HG03108 (cell line): ENCODE data around the gene ORAI1.
"Not testable (repeated sequence)": the region's sequence is repeated elsewhere in the genome, so short reads cannot be mapped to it uniquely, and the experiment has no call there.

Experiments used
- ATAC-seq: cut with Tn5 transposase; IDR thresholded peaks from one replicate; pipeline ENCODE4 v1.9.1; 2021; ENCODE audit warnings: moderate library complexity; ENCODE audit not compliant: unreplicated experiment

Gene ORAI1

GRCh38 chr12:121626087-121626852, at the start of gene ORAI1:
TSS of gene ORAI1 (plus strand) at chr12:121626530.
- ATAC-seq = peak; percentile 66

DNA sequence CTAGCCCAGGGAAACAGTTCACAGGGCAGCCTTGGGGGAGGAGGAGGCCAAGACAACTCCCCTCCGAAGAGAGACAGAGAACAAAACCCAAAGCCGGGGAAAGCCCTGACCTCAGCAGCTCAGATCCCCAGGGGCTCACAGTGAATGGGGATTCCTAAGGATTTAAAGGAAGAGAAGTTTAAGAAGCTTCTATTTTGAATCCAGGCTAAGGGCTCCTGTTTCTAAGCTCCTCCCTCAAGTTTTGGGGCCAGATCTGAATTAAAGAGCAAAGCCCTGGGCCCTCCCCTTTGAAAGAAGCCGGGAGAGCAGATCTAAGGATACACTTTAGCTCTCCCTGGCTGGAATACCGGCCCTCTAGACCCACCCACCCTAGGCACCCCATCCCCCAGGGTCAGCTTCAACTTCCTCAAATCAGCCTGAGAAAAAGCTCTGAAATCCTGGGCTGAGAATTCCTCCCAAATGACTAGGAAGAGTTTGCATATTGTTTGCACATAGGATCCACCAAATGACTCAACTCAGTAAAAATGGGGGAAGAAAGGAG, 49.4 kb upstream of the ORAI1 start:
- no peak for ATAC-seq

- no peak for ATAC-seq
Observed at GRCh38 chr12:121577443-121578180, 48.7 kb upstream of the ORAI1 start.

- ATAC-seq = no peak
Observed at GRCh38 chr12:121578230-121579189, 47.8 kb upstream of the ORAI1 start.

DNA sequence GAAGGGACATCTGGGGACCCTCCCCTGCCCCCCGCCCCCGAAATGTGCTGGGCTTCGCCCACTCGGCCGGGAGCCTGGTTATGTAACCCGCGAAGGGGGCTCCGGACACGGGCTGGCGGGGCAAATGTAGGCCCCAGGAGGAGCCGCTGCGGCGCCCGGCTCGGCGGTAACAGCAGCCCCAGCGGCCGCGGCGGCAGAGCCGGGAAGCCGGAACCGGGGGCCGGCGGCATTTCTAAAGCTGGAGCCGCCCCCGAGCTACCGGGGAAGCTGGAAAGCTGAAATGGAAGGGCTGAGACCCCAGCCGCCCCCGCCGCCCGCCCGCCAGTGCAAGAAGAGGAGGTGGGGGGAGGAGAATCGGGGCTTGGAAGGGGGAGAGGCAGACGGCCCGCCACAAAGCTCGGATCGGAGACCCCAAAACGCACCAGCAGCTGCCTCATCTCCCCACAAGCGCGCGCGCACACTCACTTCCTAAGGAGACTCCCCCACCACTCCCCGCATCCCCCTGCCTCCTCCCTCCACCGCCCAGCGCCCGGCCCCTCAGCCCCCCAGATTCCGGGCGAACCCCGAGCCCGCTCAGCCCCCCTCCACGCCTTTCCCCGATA, 47.0 kb upstream of the ORAI1 start:
- no peak for ATAC-seq

DNA sequence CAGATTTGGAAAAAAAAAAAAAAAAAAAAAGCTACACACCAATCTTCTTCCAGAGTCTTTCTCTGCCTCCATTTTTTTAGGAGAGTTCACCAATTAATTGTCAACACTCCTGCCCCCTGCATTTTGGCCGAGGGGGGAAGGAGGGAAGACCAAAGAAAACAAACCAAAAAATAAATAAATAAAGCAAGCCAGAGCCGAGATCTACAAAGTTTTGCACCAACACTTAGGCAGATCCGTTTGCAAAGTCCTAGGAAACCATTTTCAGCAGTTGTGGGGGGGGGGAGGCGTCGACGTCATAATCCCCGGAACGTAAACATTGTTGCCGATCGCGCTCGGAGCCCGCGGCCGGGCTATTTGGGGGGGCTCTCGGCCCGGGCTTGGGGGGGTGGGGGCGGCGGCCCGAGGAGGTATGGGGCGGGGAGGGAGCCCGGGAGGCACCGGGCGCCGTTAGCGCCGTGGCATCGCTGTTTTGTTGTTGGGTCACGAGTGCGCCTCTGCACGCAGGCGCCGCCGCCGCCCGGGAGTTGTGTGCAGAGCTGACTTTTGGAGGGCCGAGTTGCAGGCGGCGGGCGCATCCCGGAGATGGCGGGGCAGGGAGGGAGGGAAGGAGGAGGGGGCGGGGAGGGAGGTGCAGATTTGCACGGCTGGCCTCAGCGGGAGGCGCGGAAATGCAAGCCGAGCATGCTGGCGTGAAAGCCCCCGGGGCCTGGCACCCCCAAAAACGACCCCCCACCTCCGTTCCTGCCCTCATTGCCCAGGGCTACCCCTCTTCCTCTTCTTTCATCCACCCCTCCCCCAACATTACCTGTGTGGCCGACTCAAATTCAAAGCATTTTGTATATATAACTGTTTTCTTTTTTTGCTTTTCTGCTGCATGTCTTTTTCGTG, 46.1 kb upstream of the ORAI1 start:
- no peak for ATAC-seq

- ATAC-seq = no peak
Observed at GRCh38 chr12:121580959-121581685, 45.2 kb upstream of the ORAI1 start, which contains the start of gene KDM2B. TSS of gene KDM2B (minus strand) at chr12:121581023. CDS start at chr12:121580911, 112 bp downstream.

- ATAC-seq = no peak
Observed at GRCh38 chr12:121581686-121582429, 44.5 kb upstream of the ORAI1 start.

DNA sequence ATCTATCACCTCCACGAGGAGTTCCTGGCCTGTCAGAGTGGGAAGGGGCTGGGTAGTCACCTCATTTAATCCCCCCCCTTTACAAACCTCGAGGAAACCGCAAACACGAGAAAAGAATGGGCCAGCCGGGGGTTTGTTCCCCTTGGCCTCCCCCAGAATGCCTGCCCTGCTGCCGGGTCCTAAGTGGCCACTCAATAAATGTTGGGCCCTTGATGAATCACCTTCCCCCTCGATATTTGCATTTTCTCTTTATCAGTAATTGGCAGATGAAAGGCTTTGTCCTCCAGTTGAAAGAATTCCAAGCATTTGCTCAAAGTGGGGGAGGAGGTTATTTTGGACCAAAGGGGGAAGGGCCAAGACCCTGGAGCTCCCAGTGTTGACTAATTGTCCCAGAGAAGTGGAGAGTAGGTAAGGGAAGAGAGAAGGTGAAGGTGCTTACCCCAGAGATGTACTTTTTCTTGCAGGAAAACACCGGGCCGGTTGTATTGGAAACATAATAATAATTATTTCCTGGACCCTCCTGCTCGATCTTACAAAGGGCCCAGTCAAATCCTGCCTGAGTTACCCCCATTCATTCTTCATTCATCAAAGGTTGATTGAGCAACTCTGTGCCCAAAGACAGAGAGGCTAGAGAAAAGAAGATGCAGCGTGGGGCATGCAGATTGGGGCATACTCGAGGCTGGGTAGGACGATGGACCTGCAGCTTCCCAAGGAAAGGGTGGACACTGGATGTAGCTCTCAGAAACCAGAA, 43.6 kb upstream of the ORAI1 start:
- no peak for ATAC-seq

DNA sequence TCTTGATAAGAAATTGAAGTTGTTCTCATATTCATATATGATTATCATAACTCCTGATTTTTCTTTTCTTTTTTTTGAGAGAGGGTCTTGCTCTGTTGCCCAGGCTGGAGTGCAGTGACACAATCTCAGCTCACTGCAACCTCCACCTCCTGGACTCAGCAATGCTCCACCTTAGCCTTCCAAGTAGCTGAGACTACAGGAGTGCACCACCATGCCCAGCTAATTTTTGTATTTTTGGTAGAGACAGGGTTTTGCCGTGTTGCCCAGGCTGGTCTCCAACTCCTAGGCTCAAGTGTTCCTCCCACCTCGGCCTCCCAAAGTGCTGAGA, 43.0 kb upstream of the ORAI1 start:
- not testable (repeated sequence) for ATAC-seq

DNA sequence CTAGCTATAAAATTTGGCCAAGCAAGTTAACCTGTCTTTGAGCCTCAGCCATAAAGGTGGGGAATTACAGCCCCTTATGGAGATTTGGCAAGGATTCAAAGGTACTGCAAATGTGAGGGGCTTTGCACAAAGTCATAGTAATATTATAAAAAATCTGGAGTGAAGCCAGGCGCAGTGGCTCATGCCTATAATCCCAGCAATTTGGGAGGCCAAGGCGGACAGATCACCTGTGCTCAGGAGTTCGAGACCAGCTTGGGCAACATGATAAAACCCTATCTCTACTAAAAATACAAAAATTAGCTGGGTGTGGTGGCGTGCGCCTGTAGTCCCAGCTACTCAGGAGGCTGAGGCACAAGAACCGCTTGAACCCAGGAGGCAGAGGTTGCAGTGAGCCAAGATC, 41.4 kb upstream of the ORAI1 start:
- not testable (repeated sequence) for ATAC-seq

DNA sequence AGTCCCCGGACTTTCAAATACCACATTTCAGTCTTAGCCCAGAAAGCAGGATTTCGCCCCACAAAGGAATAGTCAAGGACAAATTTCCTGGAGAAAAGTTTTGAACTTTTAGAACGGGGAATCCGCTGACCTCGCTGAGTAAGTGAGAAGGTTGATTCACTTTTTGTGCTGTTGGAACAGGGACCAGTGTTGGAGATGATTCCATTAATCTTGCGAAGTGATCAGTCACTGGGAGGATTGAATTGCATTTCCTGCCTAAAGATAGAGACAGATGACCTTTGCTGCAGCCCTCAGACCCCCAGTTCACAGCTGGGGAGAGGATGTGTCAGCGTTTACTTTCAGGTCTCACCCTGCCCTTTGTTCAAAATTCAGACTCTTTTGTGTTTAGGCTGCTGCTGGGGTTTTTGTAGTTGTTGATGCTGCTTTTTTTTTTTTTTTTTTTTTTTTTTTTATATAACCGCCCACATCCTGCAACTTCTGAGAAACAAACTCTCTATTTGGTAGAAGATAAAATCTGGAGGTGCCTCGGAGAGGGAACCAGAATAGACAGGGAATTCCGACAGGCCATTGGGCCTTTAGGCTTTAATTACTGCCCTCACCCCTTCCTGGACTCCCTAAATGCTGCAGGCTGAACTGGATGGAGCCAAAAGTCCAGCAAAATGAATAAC, 35.7 kb upstream of the ORAI1 start:
- peak; percentile 59 for ATAC-seq

GRCh38 chr12:121592320-121592719, 34.0 kb upstream of the ORAI1 start:
- no peak for ATAC-seq

GRCh38 chr12:121595520-121595919, 30.8 kb upstream of the ORAI1 start:
- no peak for ATAC-seq

DNA sequence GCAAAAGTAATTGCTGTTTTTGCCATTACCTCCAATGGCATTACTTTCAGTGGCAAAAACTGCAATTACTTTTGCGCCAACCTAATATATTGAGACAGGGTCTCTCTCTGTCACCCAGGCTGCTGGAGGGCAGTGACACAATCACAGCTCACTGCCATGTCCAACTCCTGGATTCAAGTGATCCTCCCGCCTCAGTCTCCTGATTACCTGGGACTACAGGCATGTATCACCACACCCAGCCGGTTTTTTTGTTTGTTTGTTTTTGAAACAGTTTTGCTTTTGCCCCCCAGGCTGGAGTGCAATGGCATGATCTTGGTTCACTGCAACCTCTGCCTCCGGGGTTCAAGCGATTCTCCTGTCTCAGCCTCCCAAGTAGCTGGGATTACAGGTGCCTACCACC, 29.8 kb upstream of the ORAI1 start:
- ATAC-seq = no peak

GRCh38 chr12:121600702-121601336, 25.5 kb upstream of the ORAI1 start:
- no peak for ATAC-seq
